Fibroblast of skin of scalp (primary cell): Measurements from ENCODE around the gene MORF4L2. TPM values are rescaled to one million over a fixed set of nuclear protein-coding genes. Genes with fewer than 3 reads are reported as not detected.

ENCODE experiments used
- DNase-seq: peaks from one replicate; pipeline ENCODE4 v3.0.0-alpha.2; 2013
- polyA plus RNA-seq, 2 experiments: library from polyadenylated mRNA; unstranded; fragments of 120-200 nt; gene quantifications; one replicate each; pipeline ENCODE4 v1.2.1, GENCODE V29; 2013; ENCODE audit not compliant: insufficient read length in 2 of 2

Gene MORF4L2
- polyA plus RNA-seq (2013, experiment 1 of 2; ENCODE audit: insufficient read length), result 492 TPM
- 515 TPM for polyA plus RNA-seq (2013, experiment 2 of 2; ENCODE audit: insufficient read length)

GRCh38 chrX:103686199-103687072 is at the start of gene MORF4L2:
TSS of gene MORF4L2 (minus strand) at chrX:103686699. CDS start at chrX:103677027, 9,672 bp downstream.
- DNase-seq, result peak; percentile 99

DNA sequence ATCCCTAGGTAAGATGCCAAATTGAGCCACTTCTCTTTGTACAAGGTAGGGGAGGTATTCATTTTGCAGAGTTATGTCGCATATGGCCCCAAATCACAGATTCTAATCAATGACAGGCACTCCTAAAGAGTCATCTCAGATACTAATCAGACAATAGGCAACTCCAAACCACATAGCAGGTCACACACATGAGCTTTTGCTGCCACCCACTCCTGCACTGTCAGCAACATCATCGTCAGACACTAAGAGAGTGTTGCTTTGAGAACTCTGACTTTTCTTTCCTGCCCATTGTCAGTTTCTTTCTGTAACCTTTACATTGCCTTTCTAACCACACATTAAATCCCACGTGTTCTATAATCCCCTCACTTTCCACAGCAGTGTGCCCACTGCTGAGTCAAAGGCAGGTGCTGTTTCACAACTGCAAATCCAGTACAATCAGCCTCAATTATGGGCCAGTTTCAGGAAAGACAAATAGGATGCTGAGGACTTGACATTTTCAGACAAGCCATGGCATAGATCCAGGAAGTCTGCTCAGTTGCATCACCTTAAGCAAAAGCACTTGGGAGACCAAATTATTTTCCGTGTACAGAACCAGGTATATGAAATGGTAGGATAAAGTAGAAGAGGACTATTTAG is 47.7 kb upstream of the MORF4L2 start:
- no peak for DNase-seq

- peak; percentile 31 for DNase-seq
Measured at GRCh38 chrX:103733017-103733416, 46.5 kb upstream of the MORF4L2 start.

- DNase-seq, result peak; percentile 94
Measured at GRCh38 chrX:103730796-103731493, 44.4 kb upstream of the MORF4L2 start.

- DNase-seq, result peak; percentile 49
Measured at GRCh38 chrX:103730147-103730795, 43.8 kb upstream of the MORF4L2 start.

GRCh38 chrX:103729015-103729414 is 42.5 kb upstream of the MORF4L2 start:
- DNase-seq, result no peak

GRCh38 chrX:103727115-103727514 is 40.6 kb upstream of the MORF4L2 start:
- no peak for DNase-seq

- no peak for DNase-seq
Measured at GRCh38 chrX:103726477-103726876, 40.0 kb upstream of the MORF4L2 start.

GRCh38 chrX:103722505-103722904 is 36.0 kb upstream of the MORF4L2 start:
- peak; percentile 77 for DNase-seq

DNA sequence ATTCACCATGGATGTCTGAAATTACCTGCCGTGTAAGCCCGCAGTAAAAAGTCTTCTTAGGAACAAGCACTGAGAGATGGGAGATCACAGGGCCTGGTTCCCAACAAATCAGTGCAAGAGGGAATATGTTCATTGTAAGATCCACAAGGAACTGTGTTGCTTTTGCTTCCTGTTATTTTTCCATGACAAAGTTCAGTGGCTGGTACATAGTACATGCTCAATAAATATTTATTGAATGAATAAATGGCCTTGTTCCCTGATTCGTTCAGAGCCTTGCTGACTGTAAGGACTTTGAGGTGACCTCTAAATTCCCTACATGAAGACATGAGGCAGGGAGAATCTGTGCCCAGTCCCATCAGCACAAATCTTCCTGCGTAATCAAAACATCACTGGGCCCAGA is 31.6 kb upstream of the MORF4L2 start:
- DNase-seq, result no peak

DNA sequence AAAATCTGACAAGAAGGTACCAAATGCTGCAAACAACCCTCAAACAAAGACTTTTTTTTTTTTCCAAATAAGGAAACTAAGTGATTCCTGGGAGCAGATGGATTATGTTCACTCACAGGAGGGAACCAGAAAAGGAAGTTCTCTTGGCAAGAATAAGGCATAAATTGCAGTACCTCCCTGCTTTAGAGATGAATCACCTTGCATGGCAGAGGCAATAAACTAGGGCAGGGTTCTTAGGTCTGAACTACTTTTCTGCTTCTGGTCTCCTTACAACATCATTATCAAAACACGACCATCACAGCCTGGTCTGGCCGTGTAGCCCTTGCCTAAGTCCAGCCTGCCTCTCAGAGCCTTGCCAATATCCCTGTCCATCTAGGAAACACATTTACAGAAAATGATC is 30.5 kb upstream of the MORF4L2 start:
- peak; percentile 86 for DNase-seq

GRCh38 chrX:103710609-103711008 is 24.1 kb upstream of the MORF4L2 start, which contains the start of gene TMEM31:
TSS of gene TMEM31 (plus strand) at chrX:103710909. CDS start at chrX:103712259, 1,350 bp downstream.
- no peak for DNase-seq

GRCh38 chrX:103704863-103705262 is 18.4 kb upstream of the MORF4L2 start:
- DNase-seq, result no peak

DNA sequence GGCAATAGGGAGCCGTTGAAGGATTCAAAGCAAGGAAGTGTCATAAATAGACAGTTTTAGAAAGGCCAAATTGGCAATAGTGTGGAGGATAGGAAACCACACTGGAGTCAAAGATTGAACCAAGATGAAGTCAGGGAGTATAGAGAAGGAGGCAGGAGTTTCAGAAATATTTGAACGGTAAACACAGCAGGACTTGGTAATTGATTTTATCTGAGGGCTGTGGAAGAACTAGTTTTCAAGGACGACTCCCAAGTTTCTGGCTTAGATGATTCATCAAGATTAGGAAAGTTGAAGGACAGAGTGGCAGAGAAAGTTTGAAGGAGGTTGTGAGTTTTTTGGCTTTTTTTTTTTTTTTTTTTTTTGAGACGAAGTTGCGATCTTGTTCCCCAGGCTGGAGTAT is 12.7 kb upstream of the MORF4L2 start:
- DNase-seq, result no peak

DNA sequence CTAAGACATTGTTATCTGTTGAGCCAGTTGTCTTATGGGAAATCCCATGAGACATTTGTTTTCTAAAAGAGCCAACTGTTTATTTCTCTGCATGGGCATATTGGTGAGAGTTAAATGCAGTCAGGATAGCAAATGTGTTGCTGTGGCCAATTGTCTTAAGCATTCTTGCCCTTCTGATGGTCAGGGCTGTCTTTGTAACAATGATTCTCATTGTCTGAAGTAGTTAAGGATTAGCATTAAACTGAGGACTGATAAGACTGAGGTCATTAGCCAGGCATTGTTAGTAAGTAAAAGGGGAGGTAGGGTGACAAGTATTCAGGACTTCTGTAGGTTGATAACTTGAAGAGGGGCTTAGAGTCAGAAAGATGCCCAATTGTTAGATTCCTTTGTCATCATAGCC is 11.2 kb upstream of the MORF4L2 start:
- no peak for DNase-seq

- DNase-seq, result no peak
Measured at GRCh38 chrX:103691059-103691458, 4.6 kb upstream of the MORF4L2 start.

DNA sequence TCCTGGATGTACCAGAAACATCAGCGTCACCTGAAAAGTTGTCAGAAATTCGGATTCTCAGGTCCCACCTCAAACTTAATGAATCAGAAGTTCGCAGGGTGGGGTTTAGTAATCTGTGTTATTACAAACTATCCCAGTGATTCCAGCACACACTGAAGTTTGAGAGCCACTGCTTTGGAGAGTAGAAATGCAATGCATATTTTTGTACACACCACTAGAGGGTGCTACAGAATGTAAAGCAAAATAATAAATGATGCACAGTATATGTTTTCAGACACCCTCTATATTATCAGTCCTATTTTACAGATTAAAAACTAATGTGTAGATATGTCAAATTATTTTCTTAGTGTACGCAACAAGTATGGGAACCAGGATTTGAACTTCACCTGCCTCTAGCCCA is 2.4 kb upstream of the MORF4L2 start:
- DNase-seq, result peak; percentile 42

GRCh38 chrX:103687696-103688201 is 1.2 kb upstream of the MORF4L2 start:
- peak; percentile 82 for DNase-seq

- DNase-seq, result peak; percentile 84
Measured at GRCh38 chrX:103687073-103687695, 685 bp upstream of the MORF4L2 start.

DNA sequence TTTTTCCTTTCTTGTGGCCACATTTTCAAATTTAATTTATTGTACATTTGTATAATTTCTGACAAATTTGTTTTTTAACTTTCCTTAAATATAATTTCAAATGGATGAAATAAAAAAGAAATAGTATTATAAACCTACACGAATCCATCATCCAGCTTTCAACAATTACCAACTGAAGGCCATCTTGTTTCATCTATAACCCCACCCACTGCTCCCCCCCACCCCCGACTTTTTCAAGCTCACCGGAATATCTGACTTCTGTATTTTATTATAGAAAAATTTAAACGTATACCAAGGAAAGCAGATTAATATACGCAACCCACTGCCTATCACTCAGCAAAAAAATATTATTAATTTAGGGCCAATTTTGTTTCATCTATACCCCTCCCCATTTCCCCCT is 1.1 kb downstream of the MORF4L2 start:
- no peak for DNase-seq

DNA sequence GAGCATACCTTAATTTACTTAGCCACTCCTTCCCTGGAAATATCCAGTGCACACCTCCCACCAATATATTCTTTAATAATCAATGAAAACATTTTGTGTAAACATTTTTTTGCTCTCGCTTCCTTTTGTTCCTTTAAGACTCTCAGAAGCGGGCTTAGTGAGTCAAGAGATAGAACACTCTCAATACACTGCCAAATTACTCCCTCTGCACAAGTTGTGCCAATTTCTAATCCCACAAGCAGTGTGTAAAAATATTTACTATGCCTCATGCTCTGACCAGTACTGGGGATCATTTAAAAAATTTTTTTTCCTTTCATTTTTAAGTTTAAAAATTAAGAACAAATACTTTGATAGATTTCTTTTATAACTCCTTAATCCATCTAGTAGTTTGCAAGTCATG is 5.1 kb downstream of the MORF4L2 start:
- DNase-seq, result no peak
